Stimulated activated CD4-positive, alpha-beta T cell treated with anti-CD3 and anti-CD28 coated beads, Interleukin-1b, Interleukin-23, amount 100 ng/mL, for 24 hours (primary cell): ENCODE data around the gene TOM1L1.

Experiments used
- DNase-seq, 4 experiments: peaks; one replicate each; pipeline ENCODE4 v3.0.0-alpha.2; 2020; ENCODE audit warnings: low read depth in 4 of 4, low spot score in 1 of 4

Gene TOM1L1

DNA sequence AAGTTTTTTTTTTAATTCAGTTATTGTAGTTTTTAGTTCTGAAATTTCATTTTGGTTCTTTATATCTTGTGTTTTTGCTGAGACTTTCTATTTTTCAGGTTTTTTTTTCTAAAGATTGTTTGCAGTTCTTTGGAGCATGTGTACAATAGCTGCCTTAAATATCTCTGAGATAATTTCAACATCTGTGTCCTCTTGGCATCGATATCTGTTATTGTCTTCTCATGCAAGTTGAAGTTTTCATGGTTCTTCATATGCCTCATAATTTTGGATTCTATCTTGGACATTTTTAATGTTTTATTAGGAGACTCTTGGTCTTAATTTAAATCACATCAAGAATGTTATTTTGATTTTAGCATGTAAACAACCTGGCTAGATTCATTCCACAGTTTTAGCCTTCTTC is 45.0 kb downstream of the TOM1L1 start:
- DNase-seq, result no peak

DNA sequence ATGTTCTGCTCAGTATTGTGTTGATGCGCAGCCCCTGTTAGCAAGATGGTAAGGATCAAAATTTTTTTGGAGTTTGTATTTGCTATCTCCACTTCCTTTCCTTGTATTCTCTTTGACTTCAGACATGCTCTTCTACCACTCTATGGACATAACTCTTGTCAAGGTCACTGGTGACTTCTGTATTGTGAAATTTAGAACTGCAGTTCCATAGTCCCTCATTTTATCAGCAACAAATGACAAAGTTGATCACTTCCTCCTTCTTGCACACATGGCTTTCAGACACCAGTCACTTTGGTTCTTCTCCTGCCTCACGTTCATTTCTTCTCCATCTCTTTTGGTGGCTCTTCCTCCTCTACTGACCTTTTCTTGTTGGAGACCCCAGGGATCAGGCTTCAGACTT is 46.7 kb downstream of the TOM1L1 start:
- no peak for DNase-seq

DNA sequence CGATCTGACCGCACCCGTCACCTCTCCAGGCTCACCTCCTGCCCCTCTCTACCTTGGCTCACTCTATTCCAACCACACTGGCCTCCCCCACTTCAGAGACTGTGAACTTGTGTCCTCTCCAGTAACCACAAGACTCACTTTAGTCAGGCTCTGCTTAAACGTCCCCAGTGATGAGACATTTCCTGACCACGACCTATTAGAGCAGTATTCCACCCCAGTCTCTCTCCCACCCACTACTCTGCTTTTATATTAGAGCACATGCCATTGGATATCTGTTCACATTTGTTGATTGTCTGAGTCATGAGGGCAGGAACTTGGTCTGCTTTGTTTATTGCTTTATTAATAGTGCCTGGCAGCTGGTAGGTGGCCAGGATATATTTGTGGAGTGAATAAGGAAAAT is 47.7 kb downstream of the TOM1L1 start:
- DNase-seq, result no peak

DNA sequence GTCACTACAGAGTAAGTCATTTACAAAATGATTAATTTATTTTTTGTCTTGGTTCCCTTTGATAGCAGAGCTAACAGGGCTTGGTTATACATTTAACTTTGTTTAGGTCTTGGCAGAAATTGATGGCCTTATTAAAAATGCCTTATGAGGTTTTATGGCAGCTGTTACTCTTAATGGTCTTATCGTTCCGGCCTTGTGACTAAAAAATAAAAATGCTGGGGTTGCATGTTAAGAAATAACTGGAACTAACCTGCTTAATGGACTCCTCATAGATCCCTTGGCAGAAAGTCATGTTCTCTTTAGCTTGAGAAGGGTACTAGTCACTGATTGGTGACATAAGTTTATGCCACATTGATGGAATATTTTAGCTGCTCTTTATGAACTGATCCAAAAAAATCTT is 49.5 kb downstream of the TOM1L1 start:
- no peak for DNase-seq

DNA sequence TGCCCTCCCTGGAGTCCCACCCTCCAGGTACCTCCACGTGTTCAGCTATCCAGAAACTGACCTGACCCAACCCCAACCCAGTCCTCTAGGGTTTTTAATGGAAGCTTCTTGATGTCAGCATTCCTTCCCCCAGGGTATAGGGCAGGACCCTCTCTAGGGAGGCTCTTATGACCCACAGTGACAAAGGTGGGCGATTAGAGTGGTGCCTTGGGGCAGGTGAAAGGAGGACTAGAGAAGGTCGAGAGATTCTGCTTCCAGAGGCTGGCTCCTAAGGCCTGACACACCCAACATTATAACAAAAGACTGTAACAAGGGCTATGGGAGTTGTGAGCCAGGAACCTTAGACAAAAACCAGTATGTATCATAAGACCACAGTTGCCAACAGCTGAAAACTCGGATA is 50.6 kb downstream of the TOM1L1 start:
- DNase-seq, result no peak

DNA sequence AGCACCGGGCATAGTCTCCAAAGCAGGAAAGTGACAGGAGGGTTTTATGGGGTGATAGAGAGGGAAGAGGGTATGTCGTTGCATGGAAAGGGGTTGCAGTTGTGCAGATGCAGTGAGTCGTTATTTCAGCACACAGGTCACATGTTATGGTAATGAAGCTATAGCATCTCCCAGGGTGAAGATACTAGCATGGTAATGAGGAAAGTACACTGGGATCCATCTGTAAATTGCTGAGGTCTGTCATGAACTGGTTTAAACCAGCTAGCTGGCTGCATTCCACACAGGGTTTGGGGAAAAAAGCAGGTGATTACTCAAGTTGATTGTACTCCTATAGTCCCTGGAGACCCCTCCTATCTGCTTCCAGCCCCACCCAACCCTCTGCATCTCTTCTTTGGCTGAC is 56.1 kb downstream of the TOM1L1 start:
- no peak for DNase-seq

DNA sequence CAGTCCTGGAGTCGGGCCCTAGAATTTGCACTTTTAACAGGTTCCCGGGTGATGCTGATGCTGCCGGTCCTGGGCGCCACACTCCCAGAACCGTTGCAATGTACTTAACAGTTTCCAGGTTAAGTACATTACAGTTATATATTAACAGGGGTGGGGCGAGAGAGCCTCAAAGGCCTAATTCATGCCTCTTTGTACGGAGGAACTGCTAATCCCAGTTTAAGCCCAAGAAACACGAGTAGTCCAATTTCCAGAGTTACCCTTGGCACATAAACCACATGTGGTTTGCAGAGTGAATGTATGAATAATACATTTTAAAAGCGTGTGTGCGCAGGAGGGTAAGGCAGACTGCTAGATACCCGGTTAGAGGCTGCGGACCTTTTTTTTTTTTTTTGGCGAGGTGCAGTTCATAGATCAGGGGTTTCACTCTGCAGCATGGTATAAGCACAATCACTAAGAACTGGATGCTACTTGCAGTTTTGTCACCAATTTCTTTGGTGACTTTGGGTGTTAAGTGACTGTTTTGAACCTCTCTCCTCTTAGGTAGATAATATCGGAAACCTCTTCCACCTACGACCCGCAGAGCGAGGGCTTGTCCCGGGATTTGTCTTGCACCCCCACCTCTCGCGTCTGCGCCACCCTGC is 67.1 kb downstream of the TOM1L1 start:
- peak in 1 of 4 experiments; percentile 7 for DNase-seq

DNA sequence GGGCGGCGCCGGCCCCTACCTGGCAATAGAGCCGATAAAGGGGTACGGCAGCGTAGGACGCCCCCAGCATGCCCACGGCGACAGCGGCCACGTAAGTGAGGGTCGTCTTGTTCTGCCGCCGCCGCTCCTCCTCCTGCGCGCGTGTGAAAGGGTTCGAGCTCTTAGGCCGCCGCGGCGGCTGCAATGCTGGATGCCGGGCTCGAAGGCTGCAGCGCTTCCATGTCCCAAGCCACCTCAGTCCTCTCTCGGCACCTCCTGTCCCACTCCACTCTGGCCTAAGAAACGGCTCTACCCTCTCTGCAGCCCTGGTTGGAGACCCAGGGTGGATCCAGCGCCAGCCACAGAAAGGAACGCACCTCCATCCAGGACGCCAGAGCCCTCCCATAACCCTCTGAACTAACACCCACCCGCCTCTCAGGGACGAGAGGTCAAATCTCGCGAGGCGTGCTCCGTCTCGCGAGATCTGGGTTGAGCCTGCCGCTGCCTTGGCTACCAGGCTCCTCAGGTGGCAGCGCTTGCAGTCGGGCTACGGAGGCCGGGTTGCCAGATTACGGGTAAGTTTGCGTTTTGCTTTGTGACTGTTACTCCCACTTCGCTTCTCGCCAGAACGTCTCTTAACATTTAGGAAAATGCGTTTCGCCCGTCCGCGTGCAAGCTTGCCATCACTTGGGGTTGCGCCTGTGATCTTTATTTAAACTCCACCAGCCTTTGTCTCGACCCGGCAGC is 67.8 kb downstream of the TOM1L1 start, which contains the start of the genes COX11 and STXBP4:
Gene COX11 (minus strand): TSS at position 393 of the 726 bp plus-strand sequence. CDS start 8 bp downstream, at position 385.
Gene STXBP4 (plus strand): TSS at position 504 of the 726 bp plus-strand sequence. CDS start 17,455 bp downstream, outside the sequence.
- peak; percentile 79 to 88 (median 86) for DNase-seq

DNA sequence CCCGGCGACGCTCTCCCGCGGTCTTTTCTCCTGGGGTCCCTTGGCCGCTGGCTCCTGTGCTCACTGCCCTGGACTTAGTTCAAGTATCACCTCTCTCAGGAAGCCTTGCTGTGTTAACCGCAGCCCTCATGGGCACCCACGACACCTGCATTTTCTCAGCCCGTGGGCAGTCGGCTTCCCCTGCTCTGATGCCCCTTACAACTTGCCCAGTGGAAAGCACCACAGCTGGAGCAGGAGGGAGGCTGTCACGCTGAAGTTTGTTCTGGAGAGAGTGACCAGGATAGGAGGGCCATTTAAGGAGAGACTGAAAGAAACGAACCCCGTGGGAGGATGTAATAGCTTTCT is 68.3 kb downstream of the TOM1L1 start:
- peak in 1 of 4 experiments; percentile 21 for DNase-seq

DNA sequence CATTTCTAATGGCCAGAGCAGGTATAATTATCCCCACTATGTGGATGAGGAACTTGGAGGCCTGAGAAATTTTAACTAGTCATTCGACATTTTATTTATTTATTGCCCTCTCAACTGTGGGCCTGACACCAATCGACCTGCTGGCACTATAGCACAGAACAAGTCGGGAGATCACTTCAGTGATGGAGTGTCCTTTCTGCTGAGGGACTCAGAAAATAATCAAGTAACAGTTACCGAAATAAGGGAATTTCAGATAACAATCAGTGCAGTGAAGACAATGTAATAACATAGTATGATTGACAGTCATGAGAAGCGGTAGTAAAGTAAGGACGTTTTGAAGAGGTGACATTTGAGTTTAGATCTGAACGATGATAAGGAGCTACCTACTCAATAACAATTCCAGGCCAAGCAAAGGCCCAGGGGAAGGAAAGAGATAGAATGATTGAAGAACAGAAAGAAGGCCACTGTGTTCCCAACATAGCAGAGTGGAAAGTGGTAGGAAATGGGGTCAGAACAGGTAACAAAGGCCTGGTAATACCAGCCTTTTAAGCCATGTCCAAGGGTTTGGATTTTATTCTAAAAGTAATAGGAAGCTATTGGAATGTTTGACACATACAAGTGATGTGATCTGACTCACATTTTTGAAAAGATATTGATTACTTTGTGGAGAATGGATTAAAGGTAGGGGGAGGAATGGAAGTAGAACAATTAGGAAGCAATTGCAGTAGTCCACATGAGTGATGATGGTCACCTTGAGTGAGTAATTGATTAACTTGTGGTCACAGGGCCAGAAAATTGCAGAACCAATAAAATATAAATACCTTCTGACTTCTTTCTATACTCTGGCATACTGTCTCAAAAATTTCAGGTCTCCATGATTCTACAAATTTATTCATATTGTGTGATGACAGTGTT is 69.3 kb downstream of the TOM1L1 start:
- no peak for DNase-seq

DNA sequence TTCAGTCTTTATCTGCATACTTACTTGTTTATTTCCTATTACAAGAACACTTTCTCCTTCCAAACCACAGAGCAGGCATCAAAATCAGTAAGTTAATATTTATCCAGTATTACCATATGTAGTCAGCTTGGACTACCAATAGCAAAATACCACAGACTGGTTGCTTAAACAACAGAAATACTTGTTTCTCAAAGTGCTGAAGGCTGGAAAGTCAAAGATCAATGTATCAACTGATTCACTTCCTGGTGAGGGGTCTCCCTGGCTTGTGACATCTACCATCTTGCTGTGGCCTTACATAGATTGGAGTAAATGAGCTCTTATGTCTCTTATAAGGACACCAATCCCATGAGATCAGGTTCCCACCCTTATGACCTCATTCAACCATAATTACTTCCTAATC is 70.5 kb downstream of the TOM1L1 start:
- no peak for DNase-seq

DNA sequence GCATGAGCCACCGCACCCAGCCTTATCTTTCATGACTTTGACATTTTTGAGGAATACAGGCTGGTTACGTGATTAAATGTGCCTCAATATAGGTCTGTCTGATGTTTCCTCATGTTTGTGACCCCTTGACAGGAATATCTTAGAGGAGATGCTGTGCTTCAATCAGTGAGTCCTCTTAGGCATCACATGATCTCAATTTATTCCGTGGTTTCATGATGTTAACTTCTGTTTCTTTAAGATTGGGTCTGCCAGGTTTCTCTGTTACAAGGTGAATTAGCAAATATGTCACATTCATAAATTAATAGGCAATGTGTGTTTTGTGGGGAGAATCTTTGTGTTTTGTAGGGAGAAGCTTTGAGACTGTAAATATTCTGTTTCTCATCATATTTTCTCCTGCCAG is 71.2 kb downstream of the TOM1L1 start:
- no peak for DNase-seq

DNA sequence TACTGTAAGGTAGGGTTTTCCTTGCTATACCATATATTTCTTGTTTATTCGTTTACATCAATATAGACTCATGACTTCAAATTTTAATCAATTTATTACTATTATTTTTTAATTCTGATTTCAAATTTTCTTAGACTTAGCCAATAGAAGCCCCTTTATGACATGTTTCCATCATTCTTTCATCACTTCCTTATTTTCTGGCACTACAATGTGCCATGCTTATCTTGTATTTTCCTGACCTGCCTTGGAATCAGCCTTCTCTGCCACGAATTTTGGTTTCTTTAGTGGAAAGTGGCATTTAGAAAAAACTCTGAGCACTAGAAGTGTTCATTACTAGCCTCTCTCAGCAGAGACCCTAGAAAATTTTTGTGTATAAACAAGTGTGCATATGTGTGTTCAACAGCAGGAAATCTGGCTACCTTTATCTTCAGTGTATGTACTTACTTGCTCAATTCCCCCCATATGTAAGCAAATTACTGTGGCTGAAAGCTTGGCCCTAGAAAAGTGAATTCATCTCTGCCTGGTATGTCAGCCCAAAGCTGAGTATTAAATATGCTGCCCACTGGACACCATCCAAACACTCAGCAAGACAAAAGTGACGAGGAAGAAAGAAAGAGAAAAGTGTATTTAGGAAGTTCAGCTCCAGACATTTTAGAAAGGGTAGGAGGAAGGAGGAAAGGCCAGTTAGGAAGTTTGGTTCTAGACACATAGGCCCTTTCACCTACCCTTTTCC is 71.9 kb downstream of the TOM1L1 start:
- no peak for DNase-seq

DNA sequence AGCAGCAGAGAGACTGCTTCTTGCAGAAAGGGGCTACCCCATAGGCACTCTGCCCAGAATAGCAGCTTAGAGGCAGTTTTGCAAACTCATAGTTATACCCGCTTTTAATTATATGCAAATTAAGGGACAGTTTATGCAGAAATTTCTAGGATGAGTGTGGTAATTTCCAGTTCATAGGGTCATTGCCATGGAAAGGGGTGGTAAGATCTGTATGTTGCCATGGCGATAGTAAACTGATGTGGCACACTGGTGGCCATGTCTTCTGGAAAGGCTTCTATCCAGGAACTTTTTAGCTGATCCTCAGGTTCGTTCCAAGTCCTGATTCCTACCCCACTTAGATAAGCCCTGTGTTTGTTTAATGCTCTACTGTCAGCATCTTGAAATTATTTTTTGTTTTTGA is 74.1 kb downstream of the TOM1L1 start:
- DNase-seq, result no peak

DNA sequence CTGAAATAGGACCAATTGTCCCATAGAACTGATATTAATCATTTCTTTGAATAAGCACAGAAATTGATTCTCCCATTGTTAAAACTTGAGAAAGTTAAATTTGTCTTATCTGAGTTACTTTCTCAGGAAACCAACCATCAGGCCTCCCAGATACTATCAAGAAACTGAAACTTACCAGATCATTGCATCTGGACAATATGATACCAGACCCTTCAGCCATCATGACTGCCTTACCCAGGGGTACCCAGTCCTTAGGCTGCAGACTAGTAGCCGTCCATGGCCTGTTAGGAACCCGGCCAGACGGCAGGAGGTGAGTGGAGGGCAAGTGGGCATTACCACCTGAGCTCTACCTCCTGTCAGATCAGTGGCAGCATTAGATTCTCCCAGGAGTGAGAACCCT is 75.7 kb downstream of the TOM1L1 start:
- DNase-seq, result no peak

DNA sequence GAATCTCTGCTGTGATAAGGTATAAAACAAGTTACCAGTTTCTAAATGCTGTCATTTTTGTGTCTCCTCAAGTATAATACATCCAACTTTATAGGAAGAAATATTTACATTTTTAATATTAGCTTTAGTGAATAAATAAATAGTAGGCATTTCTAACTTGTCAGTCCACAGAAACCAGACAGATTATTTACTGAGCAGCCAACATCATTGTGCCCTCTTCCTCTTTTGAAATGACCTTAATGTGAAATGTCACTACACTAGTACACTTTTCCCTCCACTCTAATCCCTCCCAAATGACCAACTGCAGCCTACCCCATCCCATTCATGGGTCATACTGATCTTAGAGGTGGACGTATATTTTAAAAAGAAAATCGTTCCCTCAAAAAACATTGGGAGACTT is 77.1 kb downstream of the TOM1L1 start:
- DNase-seq, result no peak

DNA sequence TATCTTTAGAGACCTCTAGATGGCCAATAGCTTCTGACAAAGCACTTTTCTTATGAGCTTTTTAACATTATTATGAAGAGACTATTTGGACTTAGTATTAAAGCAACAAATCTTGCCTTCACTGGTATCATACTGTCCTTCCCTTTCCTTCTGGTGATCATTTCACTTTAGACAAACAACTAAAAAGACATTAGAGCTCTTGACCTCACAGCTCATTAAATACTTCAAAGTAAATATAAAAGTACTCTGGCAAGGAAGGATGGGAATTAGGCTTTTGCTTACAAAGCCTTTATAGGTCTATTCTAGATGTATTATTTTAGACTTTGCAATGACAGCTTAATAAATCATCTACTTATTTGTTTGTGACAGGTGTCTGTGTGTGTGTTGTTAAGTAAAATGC is 79.0 kb downstream of the TOM1L1 start:
- no peak for DNase-seq

DNA sequence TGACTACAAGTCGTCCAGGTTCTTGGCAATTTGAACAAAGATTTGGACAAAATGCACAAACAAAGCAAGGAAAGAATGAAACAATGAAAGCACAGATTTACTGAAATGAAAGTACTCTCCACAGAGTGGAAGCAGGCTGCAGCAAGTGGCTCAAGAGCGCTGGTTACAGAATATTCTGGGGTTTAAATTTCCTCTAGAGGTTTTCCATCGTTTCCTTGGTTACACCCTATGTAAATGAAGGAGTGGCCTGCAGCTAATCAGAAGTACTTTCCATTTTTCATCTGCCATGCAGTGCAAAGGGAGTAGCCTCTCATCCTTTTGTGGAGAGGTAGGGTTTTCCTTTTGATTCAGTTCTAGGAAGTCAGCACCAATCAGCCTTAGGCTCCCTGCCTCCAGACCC is 79.7 kb downstream of the TOM1L1 start:
- no peak for DNase-seq

DNA sequence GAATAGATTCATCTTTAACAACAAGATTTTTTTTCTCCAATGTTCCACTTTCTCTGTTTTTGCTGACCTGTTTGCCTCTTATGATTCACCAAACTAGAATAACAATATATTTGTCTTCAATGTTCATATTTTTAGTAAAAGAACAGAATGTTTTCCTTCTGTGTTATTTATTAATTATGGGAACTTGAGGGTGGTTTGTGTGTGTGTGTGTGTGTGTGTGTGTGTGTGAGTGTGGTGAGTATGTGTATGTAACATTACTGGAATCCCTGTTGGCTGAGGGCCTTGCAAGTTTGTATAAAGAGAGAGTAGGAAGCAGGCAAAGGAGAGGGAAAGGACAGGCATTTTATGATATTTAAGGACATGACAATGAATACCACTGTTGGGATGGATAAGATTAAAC is 81.7 kb downstream of the TOM1L1 start:
- DNase-seq, result no peak

DNA sequence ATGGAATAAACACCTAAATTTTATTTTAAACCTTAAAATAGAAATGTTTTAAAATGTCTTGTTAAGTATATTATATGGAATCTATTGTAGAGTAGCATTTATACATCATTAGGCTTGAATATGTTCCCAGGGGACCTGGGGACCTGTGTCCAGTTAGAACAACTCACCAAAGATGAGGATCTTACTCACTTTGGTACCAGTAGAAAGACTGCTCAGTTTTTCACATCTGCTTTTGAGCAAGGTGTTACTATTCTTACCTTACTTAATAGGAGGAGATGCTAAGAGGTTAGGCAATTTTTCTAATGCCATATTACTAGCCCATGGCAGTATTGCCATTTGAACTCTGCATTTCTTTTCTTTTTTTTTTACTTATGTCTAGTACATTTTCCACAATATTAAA is 82.6 kb downstream of the TOM1L1 start:
- no peak for DNase-seq

DNA sequence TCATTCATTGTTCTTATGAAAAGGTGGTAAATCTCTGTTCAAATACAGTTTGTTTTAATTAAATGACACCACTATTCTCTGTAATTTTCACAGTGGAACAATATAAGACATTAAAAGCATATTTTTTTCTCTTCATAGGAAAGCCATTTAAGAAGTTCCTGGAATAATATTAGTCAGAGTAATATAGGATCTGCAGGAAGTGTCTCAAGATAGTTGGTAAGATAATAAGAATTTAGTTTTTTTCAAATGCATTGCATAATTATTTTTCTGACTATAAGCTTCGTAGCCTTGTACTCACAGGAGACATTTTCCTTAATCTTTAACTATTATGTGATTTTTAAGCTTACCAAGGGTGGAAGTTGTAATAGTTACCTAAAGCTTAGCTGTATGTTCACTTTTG is 84.8 kb downstream of the TOM1L1 start:
- no peak for DNase-seq
